Inflammatory macrophage treated with lipopolysaccharide for 1 hour (primary cell): ENCODE measurements around the gene DRD5.
A peak's percentile ranks its signal among the peaks of the same experiment; 100 is the strongest.
"Not testable (repeated sequence)": the region's sequence is repeated elsewhere in the genome, so short reads cannot be mapped to it uniquely, and the experiment has no call there.

Source experiments
- DNase-seq, 2 donors: peaks; one replicate each; pipeline ENCODE4 v3.0.0-alpha.2; 2020 to 2022

Gene DRD5

GRCh38 chr4:9781343-9782135 lies at the start of gene DRD5:
TSS of gene DRD5 (plus strand) at chr4:9781634. CDS start at chr4:9782030, 396 bp downstream.
- no peak for DNase-seq

GRCh38 chr4:9732256-9732655 lies 49.2 kb upstream of the DRD5 start:
- DNase-seq, result not testable (repeated sequence)

DNA sequence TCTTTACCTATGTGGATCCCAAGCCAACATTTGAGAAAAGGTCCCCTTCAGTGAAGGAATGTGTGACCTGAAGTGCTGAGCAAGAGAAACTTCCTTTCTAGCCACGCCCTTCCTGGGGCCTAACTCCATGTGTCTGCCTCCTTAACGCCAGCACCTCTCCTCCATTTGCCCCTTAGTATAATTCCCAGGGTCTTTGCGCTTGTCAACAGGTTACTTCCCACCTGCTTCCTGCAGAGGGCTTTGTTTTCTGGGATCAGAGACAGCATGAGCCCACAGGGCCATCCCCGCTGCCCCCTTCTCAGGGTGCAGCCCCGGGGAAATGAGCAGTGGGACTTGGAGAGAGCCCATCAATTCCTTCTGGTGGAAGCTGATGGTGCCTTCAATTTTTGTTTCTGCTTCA lies 45.9 kb upstream of the DRD5 start:
- DNase-seq, result no peak

GRCh38 chr4:9737280-9737679 lies 44.2 kb upstream of the DRD5 start:
- not testable (repeated sequence) for DNase-seq

DNA sequence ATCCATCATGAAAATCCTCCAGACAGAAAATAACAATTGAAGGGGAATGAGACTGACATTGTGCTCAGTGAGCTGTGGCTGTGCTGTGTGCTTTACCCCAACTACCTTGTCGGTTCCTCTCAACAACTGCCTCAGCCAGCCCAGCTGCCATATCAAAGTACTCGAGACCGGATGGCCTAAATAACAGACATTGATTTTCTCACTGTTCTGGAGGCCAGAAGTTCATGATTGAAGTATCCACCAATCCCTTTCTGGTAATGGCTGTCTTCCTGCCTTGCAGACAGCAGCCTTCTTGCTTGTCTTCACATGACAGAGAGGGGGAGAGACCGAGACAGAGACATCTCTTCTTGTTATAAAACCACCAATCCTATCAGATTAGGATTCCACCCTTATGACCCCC lies 37.6 kb upstream of the DRD5 start:
- not testable (repeated sequence) for DNase-seq

- no peak for DNase-seq
These were observed 35.7 kb upstream of the DRD5 start for GRCh38 chr4:9745782-9746181.

- no peak for DNase-seq
These were observed 22.7 kb upstream of the DRD5 start for GRCh38 chr4:9758641-9759317.

- DNase-seq, result peak; percentile 65 to 90
These were observed 18.5 kb upstream of the DRD5 start for GRCh38 chr4:9762823-9763475.

DNA sequence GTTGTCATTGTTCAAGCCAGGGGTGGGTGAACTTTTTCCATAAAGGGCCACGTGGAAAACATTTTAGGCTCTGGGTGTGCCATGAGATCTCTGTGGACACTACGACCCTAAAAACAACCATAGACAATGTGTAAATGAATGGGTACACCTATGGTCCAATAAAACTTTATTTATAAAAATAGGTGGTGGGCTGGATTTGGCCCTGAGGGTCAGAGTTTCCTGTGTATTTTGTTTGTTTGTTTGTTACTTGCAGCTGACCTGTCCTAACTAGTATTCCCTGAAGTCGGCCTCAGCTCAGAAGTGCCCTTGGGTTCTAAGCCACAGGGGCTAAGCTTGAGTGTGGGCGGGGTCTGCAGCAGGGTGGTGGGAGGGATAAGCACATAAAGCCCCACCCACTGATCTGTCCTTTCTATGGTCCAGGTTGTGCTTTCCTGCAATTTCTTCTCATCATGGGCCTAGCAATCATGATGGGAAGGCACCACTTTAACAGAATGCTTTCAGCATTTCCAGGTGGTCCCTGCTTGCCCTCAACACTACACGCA lies 17.2 kb upstream of the DRD5 start:
- DNase-seq, result no peak

DNA sequence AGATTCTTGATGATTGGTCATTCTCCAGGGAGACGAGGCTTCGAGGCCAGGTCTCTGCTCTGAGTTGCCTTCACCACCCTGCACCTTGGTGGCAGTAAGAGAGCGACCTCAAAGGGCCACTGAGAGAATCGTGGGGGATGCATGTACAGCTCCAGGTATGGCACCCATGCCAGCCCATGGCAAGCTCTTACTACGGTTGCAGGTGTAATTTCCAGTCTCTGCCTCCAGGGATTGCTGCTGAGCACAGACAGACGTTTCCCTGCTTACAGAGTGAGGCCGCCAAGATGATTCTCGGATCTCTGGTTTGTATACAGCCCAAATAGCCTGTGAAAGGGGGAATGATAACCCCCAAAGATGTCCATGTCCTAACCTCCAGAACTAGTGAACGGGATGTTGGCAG lies 16.3 kb upstream of the DRD5 start:
- DNase-seq, result peak; percentile 17 to 53

GRCh38 chr4:9769321-9769720 lies 12.1 kb upstream of the DRD5 start:
- DNase-seq, result peak; percentile 19 to 20

GRCh38 chr4:9771034-9771433 lies 10.4 kb upstream of the DRD5 start:
- peak; percentile 18 to 24 for DNase-seq

GRCh38 chr4:9773471-9773870 lies 8.0 kb upstream of the DRD5 start:
- no peak for DNase-seq

GRCh38 chr4:9782136-9782436 lies 652 bp downstream of the DRD5 start:
- DNase-seq, result no peak

- not testable (repeated sequence) for DNase-seq
These were observed 4.5 kb downstream of the DRD5 start for GRCh38 chr4:9785891-9786290.

GRCh38 chr4:9792381-9792780 lies 10.9 kb downstream of the DRD5 start:
- DNase-seq, result no peak

DNA sequence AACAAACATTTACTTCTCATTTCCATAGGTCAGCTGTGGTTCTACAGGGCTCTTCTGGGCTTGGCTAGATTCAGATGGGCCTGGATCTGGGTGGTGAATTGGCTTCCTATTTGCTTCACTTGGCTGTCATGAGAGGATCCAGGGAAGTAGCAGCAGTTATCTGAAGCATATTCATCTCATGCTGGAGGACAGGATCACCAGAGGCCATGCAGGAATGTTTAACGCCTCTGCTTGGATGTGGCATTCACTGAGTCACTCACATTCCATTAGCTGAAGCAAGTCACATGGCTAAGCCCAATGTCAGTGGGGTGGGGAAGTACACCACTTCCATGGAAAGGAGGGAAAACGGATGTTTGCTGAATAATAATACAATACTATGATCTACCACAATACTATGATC lies 15.2 kb downstream of the DRD5 start:
- not testable (repeated sequence) for DNase-seq

DNA sequence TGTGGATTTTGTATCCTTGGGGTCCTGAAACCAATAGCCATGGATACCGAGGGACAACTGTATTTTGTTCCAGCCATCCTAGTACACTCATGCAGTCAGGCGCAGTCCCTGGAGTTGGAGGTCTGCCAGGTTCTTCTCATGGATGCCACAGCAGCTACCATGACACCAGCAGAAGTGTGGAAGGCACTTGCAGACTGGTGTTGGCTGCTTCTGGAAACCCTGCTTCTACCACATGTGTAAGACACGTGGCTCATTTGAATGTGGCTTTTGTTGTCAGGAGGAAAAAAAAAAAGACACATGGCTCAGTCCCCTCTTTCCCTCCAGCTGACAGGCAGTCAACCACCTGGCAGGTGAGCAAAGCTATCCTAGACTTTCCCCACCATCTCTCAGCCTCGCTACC lies 19.4 kb downstream of the DRD5 start:
- DNase-seq, result no peak

DNA sequence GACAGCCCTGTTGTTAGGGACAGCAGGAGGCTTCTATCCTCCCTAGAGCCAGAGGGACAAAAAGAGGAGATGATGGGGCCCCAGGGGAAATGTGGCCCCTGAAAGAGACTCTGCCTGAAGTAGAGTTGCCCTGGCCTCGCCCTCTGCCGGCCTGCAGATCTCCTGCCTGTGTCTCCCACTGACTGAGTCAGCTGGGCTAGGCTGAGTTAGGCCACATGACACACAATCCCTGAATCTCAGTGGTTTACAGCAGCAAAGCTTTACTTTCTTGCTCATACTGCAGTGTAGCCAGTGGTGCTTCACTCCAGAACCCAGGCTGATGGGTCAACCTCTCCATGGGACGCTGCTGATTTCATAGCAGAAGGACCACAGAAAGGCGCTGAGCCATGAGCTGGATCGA lies 23.5 kb downstream of the DRD5 start:
- DNase-seq, result no peak

GRCh38 chr4:9808077-9808476 lies 26.6 kb downstream of the DRD5 start:
- no peak for DNase-seq

DNA sequence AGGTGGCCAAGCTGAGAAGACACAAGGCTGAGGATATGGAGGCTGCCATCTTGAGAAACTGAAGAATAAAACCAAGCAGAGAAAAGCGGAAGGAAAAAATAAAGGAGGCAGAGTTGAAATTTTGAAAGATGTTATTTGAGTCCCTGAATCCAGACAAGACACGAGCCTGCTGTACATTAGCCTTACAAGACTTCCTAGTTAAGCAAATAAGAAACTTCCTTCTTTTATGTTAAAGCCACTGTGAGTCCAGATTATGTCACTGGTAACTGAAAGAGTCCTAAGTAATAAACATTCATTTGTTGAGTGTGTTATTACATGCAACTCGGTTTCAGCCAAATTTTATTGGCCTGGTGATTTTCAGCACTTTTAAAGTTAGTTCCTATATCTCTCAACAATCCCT lies 30.4 kb downstream of the DRD5 start:
- DNase-seq, result peak; percentile 48 to 74

DNA sequence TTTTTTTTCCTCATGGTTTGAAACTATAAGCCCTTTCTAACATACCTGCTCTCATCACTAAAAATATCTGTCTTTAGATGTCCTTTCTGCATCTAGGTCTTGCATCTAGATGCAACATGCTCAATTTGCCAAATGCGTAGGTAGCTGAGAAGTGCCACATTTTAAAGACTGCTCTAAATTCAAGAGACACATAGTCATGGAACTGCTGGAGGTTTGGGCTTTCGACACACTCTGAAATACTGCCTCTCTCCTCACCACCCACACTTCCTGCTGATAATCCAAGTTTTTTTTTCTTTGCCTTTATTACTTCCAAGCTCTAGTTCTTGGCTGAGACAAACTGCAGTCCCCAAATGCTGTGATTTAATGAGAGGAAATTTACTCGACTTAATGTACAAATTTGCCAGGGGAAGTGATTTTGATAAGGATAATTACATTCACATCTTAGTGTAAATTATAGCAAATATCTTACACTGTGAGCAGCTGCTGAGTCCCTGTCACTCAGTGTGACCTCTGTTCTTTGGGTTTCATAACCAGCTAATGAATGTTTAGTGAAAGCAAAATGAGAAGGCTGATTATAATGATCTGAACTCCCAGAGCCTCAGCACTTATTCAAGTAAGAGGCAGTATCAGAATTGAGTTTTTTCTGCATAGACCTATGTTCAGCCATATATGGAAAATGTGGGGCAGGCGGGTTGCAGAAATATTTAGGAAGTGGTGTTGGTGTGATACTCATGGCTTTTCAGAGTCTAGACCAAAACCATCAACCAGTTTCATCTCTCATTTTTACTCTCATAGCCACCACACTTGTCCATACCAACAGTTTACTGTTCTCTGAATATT lies 31.3 kb downstream of the DRD5 start:
- DNase-seq, result peak; percentile 65 to 83

DNA sequence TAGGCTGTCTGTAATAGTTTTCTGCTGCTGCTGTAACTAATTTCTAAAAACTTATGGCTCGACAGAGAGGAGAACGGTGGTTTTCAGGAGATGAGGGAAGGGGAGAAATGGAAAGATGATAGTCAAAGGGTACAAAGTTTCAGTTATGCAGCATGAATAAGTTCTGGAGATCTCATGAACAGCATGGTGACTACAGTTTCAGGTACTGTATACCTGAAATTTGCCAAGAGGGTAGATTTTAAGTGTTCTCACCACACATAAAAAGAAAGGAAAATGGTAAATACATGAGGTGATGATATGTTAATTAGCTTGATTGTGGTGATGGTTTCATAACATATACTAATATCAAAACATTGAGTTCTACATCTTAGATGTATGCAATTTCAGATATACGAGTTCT lies 34.9 kb downstream of the DRD5 start:
- no peak for DNase-seq
